Measurements from ENCODE around the gene SUFU. TPM values are rescaled to one million over a fixed set of nuclear protein-coding genes. Genes with fewer than 3 reads are reported as not detected.

The SUFU gene
- total and polyA plus RNA-seq, 2 of the 13 experiments (the other 11 are each of a cell fraction or from before 2014, with no cell fraction given): 2.9 to 5.5 TPM

- TF ChIP-seq ZNF687 (CRISPR knock-in tag; IDR thresholded peaks at IDR 0.05): peak; percentile 82
- no peak for TF ChIP-seq ZNF414 (CRISPR knock-in tag; IDR thresholded peaks at IDR 0.05)
- no peak for TF ChIP-seq BORCS8-MEF2B (CRISPR knock-in tag; IDR thresholded peaks at IDR 0.05)
- TF ChIP-seq ATF3 (CRISPR knock-in tag; IDR thresholded peaks at IDR 0.05): 0 out of 2 replicates have a peak, but pooled peaks have one; percentile 13
- peak; percentile 60; the same call in 1 of the 2 replicates for TF ChIP-seq ZHX1 (CRISPR knock-in tag; IDR thresholded peaks at IDR 0.05; ENCODE audit: low read depth)
- no peak for TF ChIP-seq ZNF235 (CRISPR knock-in tag; IDR thresholded peaks at IDR 0.05; ENCODE audit: borderline replicate concordance)
- no peak for TF ChIP-seq ZNF746 (CRISPR knock-in tag; IDR thresholded peaks at IDR 0.05)
- TF ChIP-seq ZNF747 (CRISPR knock-in tag; IDR thresholded peaks at IDR 0.05; ENCODE audit: borderline replicate concordance): no peak
- 0 out of 2 replicates have a peak, but pooled peaks have one; percentile 37 for TF ChIP-seq ZNF337 (CRISPR knock-in tag; IDR thresholded peaks at IDR 0.05; ENCODE audit: borderline replicate concordance, low read depth)
- no peak for TF ChIP-seq MED13 (CRISPR knock-in tag; IDR thresholded peaks at IDR 0.05)
- no peak for TF ChIP-seq KAT7 (CRISPR knock-in tag; IDR thresholded peaks at IDR 0.05; ENCODE audit: borderline replicate concordance)
- no peak for TF ChIP-seq THRA (CRISPR knock-in tag; IDR thresholded peaks at IDR 0.05; ENCODE audit: borderline replicate concordance)
- TF ChIP-seq ZNF276 (CRISPR knock-in tag; IDR thresholded peaks at IDR 0.05; ENCODE audit: low read depth): no peak
- TF ChIP-seq NR0B2 (CRISPR knock-in tag; IDR thresholded peaks at IDR 0.05): no peak
- no peak for TF ChIP-seq ZNF883 (CRISPR knock-in tag; IDR thresholded peaks at IDR 0.05; ENCODE audit: not compliant biosample characterization)
- TF ChIP-seq ZSCAN22 (CRISPR knock-in tag; IDR thresholded peaks at IDR 0.05): no peak
These were observed 162.2 kb downstream of the SUFU start (continued) for GRCh38 chr10:102665904-102666509.

Data from HepG2 (cell line).